ENCODE data around the gene DNAH6.
"Not testable (repeated sequence)": the region's sequence is repeated elsewhere in the genome, so short reads cannot be mapped to it uniquely, and the experiment has no call there.

The DNAH6 gene

DNA sequence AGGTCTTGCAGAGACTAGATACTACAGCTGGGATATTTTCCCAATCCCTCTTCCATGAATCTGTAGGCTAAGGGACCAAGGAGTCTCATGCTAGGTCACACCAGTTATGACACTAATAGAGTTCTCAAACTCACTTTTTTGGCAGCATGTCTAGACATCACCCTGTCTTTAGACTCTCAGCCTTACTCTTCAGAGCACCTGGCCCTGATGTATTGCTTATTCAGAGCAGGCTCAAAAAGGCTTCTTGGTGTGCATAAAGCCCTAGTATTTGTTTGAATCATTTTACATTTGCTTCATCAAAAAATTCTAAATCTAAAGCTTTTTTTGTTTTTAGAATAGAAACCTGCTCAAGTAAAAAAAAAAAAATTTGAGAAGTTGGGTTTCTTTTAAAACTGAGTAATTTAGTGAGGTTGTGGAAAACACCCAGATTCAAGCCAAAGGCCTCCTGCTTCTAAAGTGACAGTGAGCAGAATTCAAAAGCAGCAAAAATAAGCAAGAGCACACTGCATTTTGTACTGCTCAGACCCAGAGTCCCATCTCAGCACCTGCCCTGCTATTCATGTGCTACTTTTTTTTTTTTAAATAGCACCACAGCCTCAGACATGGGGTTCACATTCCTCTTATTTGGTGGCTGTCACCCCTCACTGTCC, 18.0 kb upstream of the DNAH6 start:
- TF ChIP-seq, protein P1, sequence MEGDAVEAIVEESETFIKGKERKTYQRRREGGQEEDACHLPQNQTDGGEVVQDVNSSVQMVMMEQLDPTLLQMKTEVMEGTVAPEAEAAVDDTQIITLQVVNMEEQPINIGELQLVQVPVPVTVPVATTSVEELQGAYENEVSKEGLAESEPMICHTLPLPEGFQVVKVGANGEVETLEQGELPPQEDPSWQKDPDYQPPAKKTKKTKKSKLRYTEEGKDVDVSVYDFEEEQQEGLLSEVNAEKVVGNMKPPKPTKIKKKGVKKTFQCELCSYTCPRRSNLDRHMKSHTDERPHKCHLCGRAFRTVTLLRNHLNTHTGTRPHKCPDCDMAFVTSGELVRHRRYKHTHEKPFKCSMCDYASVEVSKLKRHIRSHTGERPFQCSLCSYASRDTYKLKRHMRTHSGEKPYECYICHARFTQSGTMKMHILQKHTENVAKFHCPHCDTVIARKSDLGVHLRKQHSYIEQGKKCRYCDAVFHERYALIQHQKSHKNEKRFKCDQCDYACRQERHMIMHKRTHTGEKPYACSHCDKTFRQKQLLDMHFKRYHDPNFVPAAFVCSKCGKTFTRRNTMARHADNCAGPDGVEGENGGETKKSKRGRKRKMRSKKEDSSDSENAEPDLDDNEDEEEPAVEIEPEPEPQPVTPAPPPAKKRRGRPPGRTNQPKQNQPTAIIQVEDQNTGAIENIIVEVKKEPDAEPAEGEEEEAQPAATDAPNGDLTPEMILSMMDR (conservative IDR thresholded peaks at IDR 0.05; ENCODE audit: low read length), result no peak
- no peak overlapping the region for H3K4me3 ChIP-seq (ENCODE audit: low read length)
- DNase-seq (ENCODE audit: low read depth), result no peak

DNA sequence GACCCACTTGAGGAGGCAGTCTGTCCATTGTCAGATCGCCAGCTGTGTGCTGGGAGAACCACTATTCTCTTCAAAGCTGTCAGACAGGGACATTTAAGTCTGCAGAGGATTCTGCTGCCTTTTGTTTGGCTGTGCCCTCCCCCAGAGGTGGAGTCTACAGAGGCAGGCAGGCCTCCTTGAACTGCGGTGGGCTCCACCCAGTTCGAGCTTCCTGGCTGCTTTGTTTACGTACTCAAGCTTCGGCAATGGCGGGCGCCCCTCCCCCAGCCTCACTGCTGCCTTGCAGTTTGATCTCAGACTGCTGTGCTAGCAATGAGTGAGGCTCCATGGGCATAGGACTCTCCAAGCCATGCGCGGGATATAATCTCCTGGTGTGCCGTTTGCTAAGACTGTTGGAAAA, 5.3 kb upstream of the DNAH6 start:
- not testable (repeated sequence) for H3K4me3 ChIP-seq (ENCODE audit: low read length); DNase-seq (ENCODE audit: low read depth)

DNA sequence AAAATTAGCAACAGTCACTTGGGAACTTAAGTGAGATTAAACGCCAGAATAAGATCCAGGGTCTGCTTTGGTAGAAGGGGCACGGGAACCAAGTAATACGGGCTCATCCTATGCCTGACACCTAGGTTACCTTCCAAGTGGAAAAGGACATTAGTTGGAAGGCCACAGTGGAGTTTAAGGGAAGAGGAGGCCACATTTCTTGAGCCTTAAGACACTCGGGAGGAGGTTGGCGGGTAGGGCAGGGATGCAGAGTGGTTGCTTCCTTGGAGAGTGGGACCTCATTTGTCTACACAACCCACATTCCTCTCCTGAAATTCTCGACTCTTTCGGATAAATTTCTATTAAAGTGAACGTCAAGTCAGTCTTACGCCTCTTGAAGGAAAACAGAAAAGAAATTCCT, 510 bp upstream of the DNAH6 start:
- TF ChIP-seq, protein P1 (conservative IDR thresholded peaks at IDR 0.05; ENCODE audit: low read length), result no peak
- no peak for DNase-seq (ENCODE audit: low read depth)
- peak overlapping the region; percentile 67 for H3K4me3 ChIP-seq (ENCODE audit: low read length)

DNA sequence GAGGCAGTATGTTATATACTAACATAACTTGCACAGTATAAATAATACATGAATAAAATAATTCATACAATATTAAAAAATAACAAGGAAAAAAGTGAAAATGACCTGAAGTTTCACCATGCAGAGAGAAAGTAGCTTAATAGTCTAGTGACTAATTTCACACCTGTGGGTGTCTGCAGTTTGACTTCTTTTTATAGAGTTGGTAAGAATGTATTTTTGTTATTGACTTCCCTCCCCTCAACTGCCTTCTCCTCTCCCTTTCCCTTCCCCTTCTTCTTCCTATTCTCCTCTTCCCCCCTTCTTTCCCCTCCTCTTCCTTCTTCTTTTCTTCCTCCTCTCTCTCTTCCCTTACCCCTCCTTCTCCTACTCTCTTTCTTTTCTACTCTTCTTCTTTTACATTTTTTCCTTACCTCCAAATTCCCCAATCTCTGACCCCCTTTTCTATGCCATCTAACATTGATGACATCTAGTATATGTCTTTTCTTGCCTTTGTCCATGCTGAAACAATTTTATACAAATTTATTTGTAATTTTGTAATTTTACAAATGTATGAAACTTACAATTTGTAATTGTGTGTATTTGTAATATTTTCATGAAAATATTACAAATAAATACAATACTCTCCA, 3.1 kb downstream of the DNAH6 start:
- no peak for DNase-seq (ENCODE audit: low read depth)
- TF ChIP-seq, protein P1 (conservative IDR thresholded peaks at IDR 0.05; ENCODE audit: low read length), result no peak

DNA sequence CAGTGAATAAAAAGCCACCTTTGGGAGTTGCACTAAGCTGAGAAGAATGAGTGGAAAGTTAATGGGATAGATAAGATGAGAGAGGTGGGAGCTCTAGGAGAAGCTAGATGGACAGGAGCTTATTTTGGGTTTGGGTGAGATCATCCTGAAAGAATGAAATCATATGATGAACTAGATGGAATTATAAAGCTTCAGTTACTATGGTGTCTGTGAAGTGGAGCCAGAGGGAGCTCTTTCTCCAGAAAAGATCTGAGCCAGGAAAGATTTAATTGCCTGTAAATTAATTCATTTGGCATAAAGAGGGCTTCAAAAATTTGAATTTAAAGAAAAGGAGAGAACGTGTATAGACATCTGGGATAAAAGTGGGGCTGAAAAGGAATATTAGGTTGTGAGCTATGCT, 10.3 kb downstream of the DNAH6 start:
- H3K4me3 ChIP-seq (ENCODE audit: low read length), result no peak overlapping the region
- TF ChIP-seq, protein P1 (conservative IDR thresholded peaks at IDR 0.05; ENCODE audit: low read length), result peak; percentile 28
- peak; percentile 11 for DNase-seq (ENCODE audit: low read depth)

More for the DNA sequence above, 3.1 kb downstream of the DNAH6 start:
- no peak overlapping the region for H3K4me3 ChIP-seq (ENCODE audit: low read length)

DNA sequence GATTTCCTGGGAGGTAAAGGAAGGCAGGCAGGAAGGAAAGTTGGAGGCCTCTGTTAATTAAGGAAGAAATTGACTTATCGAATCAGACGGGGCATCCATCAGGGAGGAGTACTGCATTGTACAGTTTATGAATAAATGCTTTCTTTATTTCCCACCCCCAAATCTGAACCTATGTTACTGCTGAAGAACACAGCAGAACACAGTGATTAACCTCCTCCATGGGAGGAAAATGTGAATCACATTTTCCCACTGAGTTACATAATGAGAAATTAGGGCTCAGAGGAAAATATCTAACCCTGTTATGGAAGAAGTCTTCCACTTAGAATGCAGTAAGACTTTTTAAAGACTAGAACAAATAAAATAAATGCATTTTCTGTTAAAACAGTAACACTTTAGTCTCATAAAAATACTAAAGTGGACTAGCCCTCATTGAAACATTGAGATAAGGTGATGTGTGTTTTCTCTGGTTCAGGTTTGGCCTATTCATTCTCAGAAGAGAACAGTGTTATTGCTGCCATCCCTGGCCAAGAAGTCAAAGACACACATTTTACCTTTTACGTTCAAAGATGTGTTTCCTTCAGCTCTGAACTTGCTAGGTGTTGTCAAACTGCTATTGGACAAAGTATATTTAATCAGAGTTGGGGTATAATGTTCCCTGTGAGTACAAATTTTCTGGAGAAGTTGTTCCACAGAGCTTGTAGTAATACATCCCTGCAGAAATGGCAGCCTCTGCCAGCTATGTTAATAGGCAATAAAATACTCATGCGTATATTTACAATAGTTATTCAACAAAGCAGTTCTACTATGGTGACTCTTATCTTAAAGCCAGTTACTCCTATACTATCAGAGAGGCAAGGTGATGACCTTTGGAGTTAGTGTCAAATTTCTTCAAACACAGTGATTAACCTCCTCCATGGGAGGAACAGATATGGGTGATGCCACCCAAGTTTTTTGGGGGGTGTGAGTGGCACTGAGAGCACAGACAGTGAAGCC, 11.1 kb downstream of the DNAH6 start:
- TF ChIP-seq, protein P1 (conservative IDR thresholded peaks at IDR 0.05; ENCODE audit: low read length), result no peak
- DNase-seq (ENCODE audit: low read depth), result no peak
- no peak overlapping the region for H3K4me3 ChIP-seq (ENCODE audit: low read length)

DNA sequence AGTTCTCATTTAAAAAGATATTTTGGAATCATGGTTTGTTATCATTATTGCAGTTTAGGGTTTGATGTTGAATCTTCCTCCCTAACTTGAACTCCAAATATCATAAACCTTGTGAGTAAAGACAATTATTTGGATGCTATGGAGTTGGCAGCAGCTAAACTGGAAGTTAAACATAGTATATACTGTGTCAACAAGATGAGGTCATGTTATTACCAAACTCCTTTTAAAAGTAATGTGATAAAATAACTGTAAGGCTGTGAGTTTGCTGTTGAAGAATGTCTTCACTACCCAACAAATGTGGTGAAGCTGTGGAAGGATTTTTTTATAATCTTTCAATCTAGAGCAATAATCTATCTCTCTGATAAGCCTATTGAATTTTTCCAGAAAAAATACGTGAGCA, 16.0 kb downstream of the DNAH6 start:
- no peak overlapping the region for H3K4me3 ChIP-seq (ENCODE audit: low read length)
- DNase-seq (ENCODE audit: low read depth), result no peak
- TF ChIP-seq, protein P1 (conservative IDR thresholded peaks at IDR 0.05; ENCODE audit: low read length), result no peak
